ENCODE results near the gene GFRA3.

DNA sequence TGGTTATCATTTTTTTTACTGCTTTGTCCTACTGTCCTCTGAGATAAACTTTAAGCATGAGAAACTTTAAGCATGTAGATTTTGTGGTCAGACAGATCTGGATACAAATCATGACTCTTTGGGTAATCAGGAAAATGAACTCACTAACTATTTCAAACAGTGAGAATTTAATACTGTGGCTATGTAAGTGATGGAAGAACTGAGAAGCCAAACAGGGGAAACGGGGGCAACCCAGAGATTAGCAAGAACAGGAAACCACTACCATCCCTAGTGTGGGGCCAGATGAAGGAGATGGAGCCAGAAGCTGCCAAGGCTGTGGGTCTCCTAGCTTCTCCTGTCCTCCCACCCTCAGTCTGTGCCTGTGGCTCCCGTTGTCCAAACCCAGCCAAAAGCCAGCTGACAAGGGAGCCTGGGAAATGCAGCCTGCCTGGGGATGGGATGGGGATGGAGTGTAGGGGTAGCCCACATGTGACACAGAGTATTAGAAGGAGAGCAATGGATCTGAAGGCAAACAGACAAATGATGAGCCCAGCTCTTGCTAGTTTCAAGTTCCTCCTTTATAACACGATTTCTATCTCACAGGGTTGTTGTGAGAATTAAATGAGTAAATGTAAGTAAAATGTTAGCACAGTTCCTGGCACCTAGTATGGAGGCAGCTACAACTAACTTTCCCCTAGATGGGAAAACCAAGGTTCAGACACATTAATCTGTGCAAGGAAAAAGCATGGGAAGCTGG lies 33.6 kb downstream of the GFRA3 start:
- TF ChIP-seq YY1 (IDR thresholded peaks at IDR 0.05; ENCODE audit: insufficient read depth, insufficient read length) (no peak), ZNF274 (IDR thresholded peaks at IDR 0.05; ENCODE audit: low read depth, low read length) (no peak)

Measured in NT2/D1 (cell line).